ENCODE measurements around the gene PACS1.
A peak's percentile ranks its signal among the peaks of the same experiment; 100 is the strongest.
"Not testable (repeated sequence)": the region's sequence is repeated elsewhere in the genome, so short reads cannot be mapped to it uniquely, and the experiment has no call there.

The PACS1 gene

DNA sequence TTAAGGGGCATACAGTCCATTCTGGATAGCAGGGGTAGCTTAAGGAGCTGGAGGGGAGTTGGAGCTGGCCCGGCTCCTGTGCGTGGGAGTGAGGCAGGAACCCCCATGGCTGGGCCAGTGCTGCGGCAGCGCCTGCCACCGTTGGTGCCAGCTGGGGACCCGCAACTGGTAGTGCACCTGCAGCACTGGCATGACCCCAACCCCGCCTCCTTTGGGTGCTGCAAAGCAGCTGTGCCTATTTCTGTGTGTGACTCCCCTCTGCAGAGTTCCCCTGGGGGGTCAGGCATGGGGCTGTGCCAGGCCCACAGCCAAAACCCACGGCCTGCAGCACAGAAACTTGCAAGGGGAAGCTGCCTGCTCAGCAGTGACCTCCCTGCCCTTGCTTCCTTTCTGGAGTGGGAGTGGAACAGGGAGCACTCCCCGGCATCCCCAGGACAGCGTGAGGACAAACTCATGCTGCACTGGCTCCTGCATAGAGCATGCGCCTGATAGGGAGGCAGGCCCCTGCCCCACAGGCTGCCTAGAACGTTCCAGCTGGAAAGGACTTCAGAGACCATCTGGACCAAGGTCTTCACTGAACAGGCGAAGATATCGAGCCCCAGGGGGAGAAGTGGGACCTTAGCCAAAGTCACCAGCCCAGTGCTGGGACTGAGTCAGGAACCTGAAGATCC is 172.2 kb downstream of the PACS1 start:
- 96 to 97% methylated on average over 12 to 14 of the region's 14 CpGs for WGBS, 2 experiments (ENCODE audit: insufficient coverage in 2 of 2)
- Histone ChIP-seq H3K27ac (ENCODE audit: low read depth, low read length, severe bottlenecking) (no peak overlapping the region), H3K4me1 (ENCODE audit: control insufficient read depth, insufficient read depth, low read length, poor library complexity, severe bottlenecking) (no peaks in the 10 kb centered on the region), H3K9me3 (ENCODE audit: control insufficient read depth, low read length) (no peaks in the 10 kb centered on the region), H3K4me3 (ENCODE audit: extremely low read depth, insufficient read depth, low read length, poor library complexity, severe bottlenecking) (no peak overlapping the region), H3K36me3 (ENCODE audit: control insufficient read depth, insufficient read depth, low read length) (peaks cover 89% of the 10 kb centered on the region)

DNA sequence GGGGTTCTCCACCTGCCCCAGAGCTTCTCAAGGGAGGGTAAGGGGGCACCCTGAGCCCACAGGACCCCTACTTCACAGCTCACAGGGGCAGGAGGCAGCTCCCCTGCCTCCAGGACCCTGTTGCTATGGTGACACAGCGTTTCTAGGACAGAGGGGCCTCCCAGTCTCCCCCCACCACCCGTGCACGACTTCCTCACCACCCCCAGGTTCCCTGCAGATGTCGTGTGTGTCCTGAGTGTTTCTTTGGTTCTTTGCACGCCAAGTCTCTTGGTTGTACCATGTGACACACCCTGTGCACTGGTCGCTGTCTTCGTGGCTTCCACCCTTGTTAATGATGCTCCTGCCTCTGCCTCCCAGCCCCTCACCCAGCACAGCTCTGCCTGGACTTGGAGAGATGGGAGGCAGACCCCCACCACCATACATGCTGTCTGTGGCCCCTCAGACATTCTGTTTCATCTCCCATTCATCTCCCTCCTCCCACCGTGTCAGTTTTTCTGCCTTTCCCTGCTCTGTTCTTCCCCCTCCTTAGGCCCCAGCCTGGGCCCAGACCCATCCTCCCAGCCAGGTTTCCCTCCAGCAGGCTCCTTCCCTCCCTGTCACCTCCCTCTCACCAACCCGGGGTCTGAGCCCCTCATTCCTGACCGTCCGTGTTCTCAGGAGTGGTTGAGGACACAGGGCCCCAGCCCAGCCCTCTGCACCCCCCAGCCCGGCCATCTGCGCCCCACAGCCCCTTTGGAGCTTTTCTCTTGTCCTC is 173.9 kb downstream of the PACS1 start:
- Histone ChIP-seq H3K36me3 (ENCODE audit: control insufficient read depth, insufficient read depth, low read length) (peaks cover 89% of the 10 kb centered on the region), H3K9me3 (ENCODE audit: control insufficient read depth, low read length) (no peaks in the 10 kb centered on the region), H3K4me1 (ENCODE audit: control insufficient read depth, insufficient read depth, low read length, poor library complexity, severe bottlenecking) (no peaks in the 10 kb centered on the region), H3K27ac (ENCODE audit: low read depth, low read length, severe bottlenecking) (no peak overlapping the region), H3K4me3 (ENCODE audit: extremely low read depth, insufficient read depth, low read length, poor library complexity, severe bottlenecking) (no peak overlapping the region)
- WGBS, 2 experiments (ENCODE audit: insufficient coverage in 2 of 2) = 85 to 87% methylated on average over 9 to 12 of the region's 13 CpGs

DNA sequence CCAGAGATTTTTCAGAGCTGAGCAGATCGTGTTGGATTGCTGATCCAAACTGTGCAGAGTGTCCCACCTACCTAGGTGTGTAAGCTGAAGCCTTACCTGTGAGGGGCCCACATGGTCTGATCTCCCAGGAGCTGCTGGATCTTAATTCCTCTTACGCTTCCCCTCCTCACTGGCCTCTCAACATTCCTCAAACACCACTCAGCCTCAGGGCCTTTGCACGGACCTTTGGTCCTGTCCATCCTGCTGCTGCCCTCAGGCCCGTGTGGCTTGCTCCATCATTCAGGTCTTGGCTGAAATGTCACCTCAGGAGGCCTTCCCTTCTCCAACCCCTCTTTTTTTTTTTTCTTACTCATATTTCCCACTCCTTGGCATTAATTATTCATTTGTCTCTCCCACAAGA is 177.2 kb downstream of the PACS1 start:
- Histone ChIP-seq H3K9me3 (ENCODE audit: control insufficient read depth, low read length) (no peaks in the 10 kb centered on the region), H3K4me3 (ENCODE audit: extremely low read depth, insufficient read depth, low read length, poor library complexity, severe bottlenecking) (no peak overlapping the region), H3K27ac (ENCODE audit: low read depth, low read length, severe bottlenecking) (no peak overlapping the region), H3K4me1 (ENCODE audit: control insufficient read depth, insufficient read depth, low read length, poor library complexity, severe bottlenecking) (no peaks in the 10 kb centered on the region), H3K36me3 (ENCODE audit: control insufficient read depth, insufficient read depth, low read length) (peaks cover 75% of the 10 kb centered on the region)
- 84 to 96% methylated on average over 3 to 4 of the region's 4 CpGs for WGBS, 2 experiments (ENCODE audit: insufficient coverage in 2 of 2)

DNA sequence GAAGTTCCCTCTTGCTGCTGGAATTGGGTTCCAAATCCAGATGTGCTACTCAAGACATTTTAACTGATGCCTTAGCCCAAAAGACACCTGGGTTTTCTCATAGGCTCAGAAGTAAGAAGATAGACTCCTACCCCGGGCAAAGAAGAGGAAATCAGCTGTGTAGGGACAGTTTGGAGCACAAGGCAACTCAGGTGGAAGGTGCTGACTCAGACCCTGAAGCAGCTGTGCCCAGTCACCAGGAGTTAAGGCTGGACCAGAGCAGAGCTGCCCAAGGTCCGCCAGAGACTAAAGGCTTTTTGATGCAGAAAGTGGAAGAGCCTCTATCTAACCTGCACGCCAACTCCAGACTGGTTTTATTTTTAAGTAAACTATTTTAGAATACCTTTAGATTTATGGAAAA is 177.7 kb downstream of the PACS1 start:
- 100% methylated on average over 1 to 2 of the region's 3 CpGs for WGBS, 2 experiments (ENCODE audit: insufficient coverage in 2 of 2)
- no peaks in the 10 kb centered on the region for H3K4me1 ChIP-seq (ENCODE audit: control insufficient read depth, insufficient read depth, low read length, poor library complexity, severe bottlenecking)
- H3K27ac ChIP-seq (ENCODE audit: low read depth, low read length, severe bottlenecking) = no peak overlapping the region
- H3K9me3 ChIP-seq (ENCODE audit: control insufficient read depth, low read length) = no peaks in the 10 kb centered on the region
- H3K4me3 ChIP-seq (ENCODE audit: extremely low read depth, insufficient read depth, low read length, poor library complexity, severe bottlenecking) = no peak overlapping the region
- H3K36me3 ChIP-seq (ENCODE audit: control insufficient read depth, insufficient read depth, low read length) = peaks cover 73% of the 10 kb centered on the region

DNA sequence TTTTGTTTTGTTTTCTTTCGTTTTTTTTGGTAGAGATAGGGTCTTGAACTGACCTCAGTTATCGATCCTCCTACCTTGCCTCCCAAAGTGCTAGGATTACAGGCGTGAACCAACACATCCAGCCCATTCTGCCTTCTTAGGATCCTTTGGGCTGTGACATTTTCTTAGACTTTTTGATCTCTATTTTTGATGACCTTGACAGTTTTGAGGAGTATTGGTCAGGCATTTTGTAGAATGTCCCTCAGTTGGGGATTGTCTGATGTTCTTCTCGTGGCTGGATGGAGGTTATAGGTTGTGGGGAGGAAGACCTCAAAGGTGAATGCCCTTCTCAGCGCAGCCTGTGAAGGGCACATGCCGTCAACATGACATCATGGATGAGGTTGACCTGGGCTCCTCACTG is 178.8 kb downstream of the PACS1 start:
- Histone ChIP-seq H3K27ac (ENCODE audit: low read depth, low read length, severe bottlenecking) (no peak overlapping the region), H3K9me3 (ENCODE audit: control insufficient read depth, low read length) (no peaks in the 10 kb centered on the region), H3K4me3 (ENCODE audit: extremely low read depth, insufficient read depth, low read length, poor library complexity, severe bottlenecking) (no peak overlapping the region), H3K36me3 (ENCODE audit: control insufficient read depth, insufficient read depth, low read length) (peaks cover 64% of the 10 kb centered on the region), H3K4me1 (ENCODE audit: control insufficient read depth, insufficient read depth, low read length, poor library complexity, severe bottlenecking) (no peaks in the 10 kb centered on the region)
- WGBS, 2 experiments (ENCODE audit: insufficient coverage in 2 of 2) = 60 to 97% methylated on average over 1 to 4 of the region's 6 CpGs

DNA sequence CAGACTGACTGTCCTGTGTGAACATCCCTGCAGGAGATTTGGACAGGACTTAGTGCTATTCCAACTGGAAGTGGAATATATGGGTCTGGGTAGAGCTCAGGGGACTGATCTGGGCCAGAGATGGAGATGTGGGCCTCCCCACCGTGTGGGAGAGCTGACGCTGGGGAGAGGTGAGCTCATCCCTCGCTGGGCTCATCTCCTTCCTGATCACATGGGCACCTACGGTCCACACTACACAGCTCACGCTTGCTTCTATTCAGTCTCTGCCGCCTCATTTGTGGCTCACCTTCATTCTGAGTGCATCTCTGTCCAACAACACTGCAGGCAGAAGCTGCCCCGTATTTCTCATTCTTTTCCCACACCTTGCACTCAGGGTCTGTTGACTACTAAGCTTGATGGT is 181.7 kb downstream of the PACS1 start:
- peaks cover 7% of the 10 kb centered on the region for H3K4me1 ChIP-seq (ENCODE audit: control insufficient read depth, insufficient read depth, low read length, poor library complexity, severe bottlenecking)
- WGBS, 2 experiments (ENCODE audit: insufficient coverage in 2 of 2) = 60 to 100% methylated on average over 2 of the region's 7 CpGs
- H3K9me3 ChIP-seq (ENCODE audit: control insufficient read depth, low read length) = no peaks in the 10 kb centered on the region
- no peak overlapping the region for H3K4me3 ChIP-seq (ENCODE audit: extremely low read depth, insufficient read depth, low read length, poor library complexity, severe bottlenecking)
- peaks cover 42% of the 10 kb centered on the region for H3K36me3 ChIP-seq (ENCODE audit: control insufficient read depth, insufficient read depth, low read length)
- no peak overlapping the region for H3K27ac ChIP-seq (ENCODE audit: low read depth, low read length, severe bottlenecking)

DNA sequence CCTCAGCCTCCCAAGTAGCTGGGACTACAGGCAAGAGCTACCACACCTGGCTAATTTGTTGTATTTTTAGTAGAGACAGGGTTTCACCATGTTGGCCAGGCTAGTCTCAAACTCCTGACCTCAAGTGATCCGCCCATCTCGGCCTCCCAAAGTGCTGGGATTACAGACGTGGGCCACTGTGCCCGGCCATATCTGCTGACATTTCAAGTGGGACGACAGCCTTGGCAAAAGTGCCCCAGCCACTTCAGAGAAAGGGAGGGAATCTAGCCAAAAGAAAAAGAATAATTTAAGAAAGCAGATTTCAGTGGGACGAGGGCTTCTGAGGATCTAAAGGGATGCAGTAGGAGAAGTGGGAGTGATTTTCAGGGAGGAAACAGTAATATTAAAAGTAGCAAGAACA is 183.0 kb downstream of the PACS1 start:
- H3K36me3 ChIP-seq (ENCODE audit: control insufficient read depth, insufficient read depth, low read length) = peaks cover 31% of the 10 kb centered on the region
- H3K4me3 ChIP-seq (ENCODE audit: extremely low read depth, insufficient read depth, low read length, poor library complexity, severe bottlenecking); H3K4me1 ChIP-seq (ENCODE audit: control insufficient read depth, insufficient read depth, low read length, poor library complexity, severe bottlenecking); H3K9me3 ChIP-seq (ENCODE audit: control insufficient read depth, low read length); H3K27ac ChIP-seq (ENCODE audit: low read depth, low read length, severe bottlenecking): not testable (repeated sequence)
- 88 to 91% methylated on average over 5 to 6 of the region's 6 CpGs for WGBS, 2 experiments (ENCODE audit: insufficient coverage in 2 of 2)

DNA sequence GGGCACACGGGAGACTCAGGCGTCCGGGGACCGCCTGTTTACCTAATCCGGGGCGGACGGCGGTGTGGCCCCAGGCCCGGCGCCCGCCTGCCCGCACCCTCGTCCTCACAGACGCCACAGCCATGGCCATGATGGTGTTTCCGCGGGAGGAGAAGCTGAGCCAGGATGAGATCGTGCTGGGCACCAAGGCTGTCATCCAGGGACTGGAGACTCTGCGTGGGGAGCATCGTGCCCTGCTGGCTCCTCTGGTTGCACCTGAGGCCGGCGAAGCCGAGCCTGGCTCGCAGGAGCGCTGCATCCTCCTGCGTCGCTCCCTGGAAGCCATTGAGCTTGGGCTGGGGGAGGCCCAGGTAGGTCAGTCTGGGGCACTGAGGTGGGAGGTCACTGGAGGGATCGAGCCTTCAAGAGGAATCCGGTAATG is 188.4 kb downstream of the PACS1 start:
- Histone ChIP-seq H3K36me3 (ENCODE audit: control insufficient read depth, insufficient read depth, low read length) (peaks cover 39% of the 10 kb centered on the region), H3K27ac (ENCODE audit: low read depth, low read length, severe bottlenecking) (no peak overlapping the region), H3K4me3 (ENCODE audit: extremely low read depth, insufficient read depth, low read length, poor library complexity, severe bottlenecking) (peak overlapping the region; percentile 86), H3K9me3 (ENCODE audit: control insufficient read depth, low read length) (no peaks in the 10 kb centered on the region), H3K4me1 (ENCODE audit: control insufficient read depth, insufficient read depth, low read length, poor library complexity, severe bottlenecking) (peaks cover 11% of the 10 kb centered on the region)
- 8 to 10% methylated on average over 19 to 28 of the region's 28 CpGs for WGBS, 2 experiments (ENCODE audit: insufficient coverage in 2 of 2)

DNA sequence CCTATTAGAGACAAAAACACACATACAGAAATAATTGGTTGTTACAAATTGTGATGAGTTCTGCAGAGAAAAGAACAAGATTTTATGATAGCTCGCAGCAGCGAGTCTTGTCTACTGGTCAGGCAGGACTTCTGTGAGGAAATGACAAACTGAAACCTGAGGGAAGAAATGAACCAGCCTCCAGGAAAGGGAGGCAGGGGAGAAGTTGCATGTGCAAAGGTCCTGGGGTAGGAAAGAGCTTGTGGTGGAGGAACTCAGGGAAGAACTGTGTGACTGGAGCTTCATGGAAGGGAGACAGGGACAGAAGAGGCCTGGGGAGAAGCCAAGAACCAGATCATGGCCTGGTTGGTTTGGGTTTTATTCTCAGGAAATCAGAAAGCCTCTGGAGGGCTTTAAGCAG is 189.2 kb downstream of the PACS1 start:
- Histone ChIP-seq H3K4me3 (ENCODE audit: extremely low read depth, insufficient read depth, low read length, poor library complexity, severe bottlenecking) (no peak overlapping the region), H3K36me3 (ENCODE audit: control insufficient read depth, insufficient read depth, low read length) (peaks cover 46% of the 10 kb centered on the region), H3K9me3 (ENCODE audit: control insufficient read depth, low read length) (no peaks in the 10 kb centered on the region), H3K27ac (ENCODE audit: low read depth, low read length, severe bottlenecking) (no peak overlapping the region), H3K4me1 (ENCODE audit: control insufficient read depth, insufficient read depth, low read length, poor library complexity, severe bottlenecking) (peaks cover 11% of the 10 kb centered on the region)
- WGBS, 2 experiments (ENCODE audit: insufficient coverage in 2 of 2) = 100% methylated on average over 2 of the region's 2 CpGs

DNA sequence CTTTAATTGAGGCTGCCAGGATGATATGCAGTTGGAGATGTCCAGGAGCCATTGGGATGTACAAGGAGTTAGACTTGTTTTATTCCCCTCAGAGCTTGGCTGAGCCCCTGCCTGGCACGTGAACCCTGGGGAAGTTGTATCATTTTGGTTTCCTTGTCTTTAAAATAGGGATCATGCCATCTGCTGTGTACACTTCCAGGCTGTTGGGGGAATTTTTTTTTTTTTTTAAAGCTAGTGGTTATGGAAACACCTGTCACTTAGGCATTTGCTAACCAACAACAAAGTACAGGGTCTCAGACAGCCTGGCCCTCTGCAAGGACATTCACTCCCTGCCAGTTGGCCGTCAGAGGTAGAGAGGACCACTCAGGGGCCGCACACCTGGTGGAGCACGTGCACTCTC is 189.9 kb downstream of the PACS1 start:
- Histone ChIP-seq H3K4me3 (ENCODE audit: extremely low read depth, insufficient read depth, low read length, poor library complexity, severe bottlenecking) (no peak overlapping the region), H3K4me1 (ENCODE audit: control insufficient read depth, insufficient read depth, low read length, poor library complexity, severe bottlenecking) (peaks cover 11% of the 10 kb centered on the region), H3K9me3 (ENCODE audit: control insufficient read depth, low read length) (no peaks in the 10 kb centered on the region), H3K36me3 (ENCODE audit: control insufficient read depth, insufficient read depth, low read length) (peaks cover 53% of the 10 kb centered on the region), H3K27ac (ENCODE audit: low read depth, low read length, severe bottlenecking) (no peak overlapping the region)
- WGBS, 2 experiments (ENCODE audit: insufficient coverage in 2 of 2) = 100% methylated on average over 4 of the region's 4 CpGs

DNA sequence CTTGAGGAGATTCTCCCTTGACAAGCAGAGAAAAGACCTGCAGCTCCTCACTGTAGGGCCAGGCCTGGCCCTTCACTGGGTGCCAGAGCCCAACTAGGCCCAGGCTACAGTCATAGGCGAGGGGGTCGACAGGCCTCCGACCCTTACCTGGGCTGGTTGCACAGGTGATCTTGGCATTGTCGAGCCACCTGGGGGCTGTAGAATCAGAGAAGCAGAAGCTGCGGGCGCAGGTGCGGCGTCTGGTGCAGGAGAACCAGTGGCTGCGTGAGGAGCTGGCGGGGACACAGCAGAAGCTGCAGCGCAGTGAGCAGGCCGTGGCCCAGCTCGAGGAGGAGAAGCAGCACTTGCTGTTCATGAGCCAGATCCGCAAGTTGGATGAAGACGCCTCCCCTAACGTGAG is 191.5 kb downstream of the PACS1 start:
- Histone ChIP-seq H3K9me3 (ENCODE audit: control insufficient read depth, low read length) (no peaks in the 10 kb centered on the region), H3K27ac (ENCODE audit: low read depth, low read length, severe bottlenecking) (no peak overlapping the region), H3K4me3 (ENCODE audit: extremely low read depth, insufficient read depth, low read length, poor library complexity, severe bottlenecking) (no peak overlapping the region), H3K4me1 (ENCODE audit: control insufficient read depth, insufficient read depth, low read length, poor library complexity, severe bottlenecking) (peaks cover 6% of the 10 kb centered on the region), H3K36me3 (ENCODE audit: control insufficient read depth, insufficient read depth, low read length) (peaks cover 59% of the 10 kb centered on the region)
- WGBS, 2 experiments (ENCODE audit: insufficient coverage in 2 of 2) = 92 to 96% methylated on average over 16 of the region's 16 CpGs

Data from mesodermal cell (in vitro differentiated cells).